ENCODE data around the gene FXN. TPM values are rescaled to one million over a fixed set of nuclear protein-coding genes. Genes with fewer than 3 reads are reported as not detected.
A peak's percentile ranks its signal among the peaks of the same experiment; 100 is the strongest.

The FXN gene
- total RNA-seq, 2 donors from 2014 or later: 10.5 to 24.6 TPM

- no peaks in the 10 kb centered on the region for H3K27me3 ChIP-seq
- no peaks in the 10 kb centered on the region for H3K36me3 ChIP-seq
- TF ChIP-seq CTCF (IDR thresholded peaks at IDR 0.05): no peak
- peaks cover 0 to 13% of the 10 kb centered on the region in 2 donors for H3K4me1 ChIP-seq
- no peak overlapping the region for H3K4me3 ChIP-seq
- no peaks in the 10 kb centered on the region for H3K9me3 ChIP-seq
- DNase-seq (ENCODE audit: low spot score): no peak
- no peak overlapping the region for H3K27ac ChIP-seq
Measured at GRCh38 chr9:69136185-69136584, 100.6 kb downstream of the FXN start.

GRCh38 chr9:69136779-69137178 is 101.2 kb downstream of the FXN start:
- H3K9me3 ChIP-seq: no peaks in the 10 kb centered on the region
- no peaks in the 10 kb centered on the region for H3K36me3 ChIP-seq
- H3K27me3 ChIP-seq: no peaks in the 10 kb centered on the region
- peaks cover 0 to 7% of the 10 kb centered on the region in 2 donors for H3K4me1 ChIP-seq
- no peak overlapping the region for H3K4me3 ChIP-seq
- H3K27ac ChIP-seq: peak overlapping the region in 1 of 2 donors; percentile 24
- no peak for TF ChIP-seq CTCF (IDR thresholded peaks at IDR 0.05)
- DNase-seq (ENCODE audit: low spot score): no peak

- Histone ChIP-seq H3K9me3 (no peaks in the 10 kb centered on the region), H3K27ac (no peak overlapping the region), H3K4me3 (no peak overlapping the region), H3K27me3 (no peaks in the 10 kb centered on the region), H3K4me1 (peaks cover 0 to 3% of the 10 kb centered on the region in 2 donors), H3K36me3 (no peaks in the 10 kb centered on the region)
- TF ChIP-seq CTCF (IDR thresholded peaks at IDR 0.05): no peak
- no peak for DNase-seq (ENCODE audit: low spot score)
Measured at GRCh38 chr9:69137311-69137710, 101.8 kb downstream of the FXN start.

- H3K4me1 ChIP-seq: peaks cover 0 to 13% of the 10 kb centered on the region in 2 donors
- DNase-seq (ENCODE audit: low spot score): no peak
Measured at GRCh38 chr9:69139596-69139995, 104.0 kb downstream of the FXN start.

GRCh38 chr9:69140123-69140735 is 104.7 kb downstream of the FXN start:
- DNase-seq (ENCODE audit: low spot score): no peak

More at GRCh38 chr9:69139596-69139995, 104.0 kb downstream of the FXN start:
- H3K27me3 ChIP-seq: no peaks in the 10 kb centered on the region
- no peaks in the 10 kb centered on the region for H3K9me3 ChIP-seq
- TF ChIP-seq CTCF (IDR thresholded peaks at IDR 0.05): no peak
- H3K36me3 ChIP-seq: no peaks in the 10 kb centered on the region
- H3K4me3 ChIP-seq: no peak overlapping the region
- H3K27ac ChIP-seq: no peak overlapping the region

More at GRCh38 chr9:69140123-69140735, 104.7 kb downstream of the FXN start:
- no peaks in the 10 kb centered on the region for H3K9me3 ChIP-seq
- TF ChIP-seq CTCF (IDR thresholded peaks at IDR 0.05): no peak
- H3K27me3 ChIP-seq: no peaks in the 10 kb centered on the region
- peaks cover 0 to 13% of the 10 kb centered on the region in 2 donors for H3K4me1 ChIP-seq
- H3K4me3 ChIP-seq: no peak overlapping the region
- H3K27ac ChIP-seq: no peak overlapping the region
- no peaks in the 10 kb centered on the region for H3K36me3 ChIP-seq

Data from right atrium auricular region (tissue), 2 donors.